Inflammatory macrophage treated with lipopolysaccharide for 1 hour (primary cell): ENCODE data around the gene RFC2.

Source experiments
- DNase-seq, 2 donors: peaks; one replicate each; pipeline ENCODE4 v3.0.0-alpha.2; 2020 to 2022

The RFC2 gene

GRCh38 chr7:74185636-74186035, 68.6 kb downstream of the RFC2 start:
- DNase-seq: no peak

- DNase-seq: no peak
Observed at GRCh38 chr7:74185016-74185415, 69.2 kb downstream of the RFC2 start.

- DNase-seq: no peak
Observed at GRCh38 chr7:74183653-74184450, 70.3 kb downstream of the RFC2 start.

- no peak for DNase-seq
Observed at GRCh38 chr7:74183142-74183541, 71.1 kb downstream of the RFC2 start.

GRCh38 chr7:74182453-74183090, 71.6 kb downstream of the RFC2 start:
- no peak for DNase-seq

GRCh38 chr7:74181821-74182220, 72.4 kb downstream of the RFC2 start:
- DNase-seq: no peak
